ENCODE results near the gene LRRFIP2.

DNA sequence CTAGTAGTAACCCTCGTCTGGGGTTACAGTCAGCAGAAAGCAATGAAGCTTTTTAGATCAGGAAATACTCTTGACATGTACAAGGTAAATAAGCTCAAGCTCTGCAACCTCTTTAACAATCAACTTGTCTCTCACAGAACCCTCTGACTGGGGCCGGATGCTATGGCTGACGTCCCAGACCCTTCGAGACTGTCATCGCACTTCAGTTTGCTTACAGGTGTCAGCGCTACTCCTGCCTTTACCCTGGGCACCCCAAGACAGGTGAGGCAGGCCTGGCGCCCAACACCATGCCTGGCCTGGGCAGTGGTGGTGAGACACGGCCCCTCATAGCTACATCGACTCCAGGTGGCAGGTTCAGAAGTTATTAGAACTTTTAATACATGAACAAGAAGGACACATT, 30.6 kb downstream of the LRRFIP2 start:
- no peak for TF ChIP-seq EP300 (IDR thresholded peaks at IDR 0.05)
- TF ChIP-seq, protein P1, sequence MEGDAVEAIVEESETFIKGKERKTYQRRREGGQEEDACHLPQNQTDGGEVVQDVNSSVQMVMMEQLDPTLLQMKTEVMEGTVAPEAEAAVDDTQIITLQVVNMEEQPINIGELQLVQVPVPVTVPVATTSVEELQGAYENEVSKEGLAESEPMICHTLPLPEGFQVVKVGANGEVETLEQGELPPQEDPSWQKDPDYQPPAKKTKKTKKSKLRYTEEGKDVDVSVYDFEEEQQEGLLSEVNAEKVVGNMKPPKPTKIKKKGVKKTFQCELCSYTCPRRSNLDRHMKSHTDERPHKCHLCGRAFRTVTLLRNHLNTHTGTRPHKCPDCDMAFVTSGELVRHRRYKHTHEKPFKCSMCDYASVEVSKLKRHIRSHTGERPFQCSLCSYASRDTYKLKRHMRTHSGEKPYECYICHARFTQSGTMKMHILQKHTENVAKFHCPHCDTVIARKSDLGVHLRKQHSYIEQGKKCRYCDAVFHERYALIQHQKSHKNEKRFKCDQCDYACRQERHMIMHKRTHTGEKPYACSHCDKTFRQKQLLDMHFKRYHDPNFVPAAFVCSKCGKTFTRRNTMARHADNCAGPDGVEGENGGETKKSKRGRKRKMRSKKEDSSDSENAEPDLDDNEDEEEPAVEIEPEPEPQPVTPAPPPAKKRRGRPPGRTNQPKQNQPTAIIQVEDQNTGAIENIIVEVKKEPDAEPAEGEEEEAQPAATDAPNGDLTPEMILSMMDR (IDR thresholded peaks at IDR 0.05), result no peak
- TF ChIP-seq POLR2A (IDR thresholded peaks at IDR 0.05), result no peak

All from upper lobe of left lung (tissue), 4 donors.